HL-60 (cell line): ENCODE data around the gene TGFBI.

Source experiments
- DNase-seq, 2 experiments: peaks; one replicate each; pipeline ENCODE4 v3.0.0-alpha.2; 2010 to 2020; ENCODE audit warnings: low read depth in 1 of 2, low spot score in 1 of 2
- H3K27ac ChIP-seq: fragments of 250-450 bp; sonication (Bioruptor Pico); replicated peaks from 2 replicates; pipeline ENCODE4 v1.5.1; 2020; ENCODE audit warnings: mild to moderate bottlenecking, moderate library complexity
- H3K27me3 ChIP-seq: fragments of 250-450 bp; sonication (Bioruptor Pico); 2 replicates; pipeline ENCODE4 v1.5.1; 2021; ENCODE audit warnings: mild to moderate bottlenecking, moderate library complexity; ENCODE audit not compliant: insufficient read depth, poor library complexity, severe bottlenecking
- H3K4me3 ChIP-seq: replicated peaks from 2 replicates; pipeline ENCODE4 v1.5.1; 2011; ENCODE audit warnings: mild to moderate bottlenecking, control low read depth, low read length; ENCODE audit not compliant: insufficient read depth
- GABPA ChIP-seq: IDR thresholded peaks from 2 replicates; pipeline ENCODE4 v1.6.1; 2012; ENCODE audit warnings: low read depth
- POLR2AphosphoS5 ChIP-seq: IDR thresholded peaks from 2 replicates; pipeline ENCODE4 v1.6.1; 2012; ENCODE audit warnings: low read depth
- REST ChIP-seq: IDR thresholded peaks from 2 replicates; pipeline ENCODE4 v1.6.1; 2012; ENCODE audit warnings: low read depth; ENCODE audit not compliant: insufficient replicate concordance
- SPI1 ChIP-seq: IDR thresholded peaks from 2 replicates; pipeline ENCODE4 v1.6.1; 2012; ENCODE audit warnings: low read depth, mild to moderate bottlenecking, borderline replicate concordance
- TF ChIP-seq, protein P1 (sequence below): IDR thresholded peaks from one replicate; pipeline ENCODE4 v1.5.1; 2011; ENCODE audit warnings: low read length, control low read depth, inconsistent platforms; ENCODE audit not compliant: insufficient read depth

TGFBI gene

DNA sequence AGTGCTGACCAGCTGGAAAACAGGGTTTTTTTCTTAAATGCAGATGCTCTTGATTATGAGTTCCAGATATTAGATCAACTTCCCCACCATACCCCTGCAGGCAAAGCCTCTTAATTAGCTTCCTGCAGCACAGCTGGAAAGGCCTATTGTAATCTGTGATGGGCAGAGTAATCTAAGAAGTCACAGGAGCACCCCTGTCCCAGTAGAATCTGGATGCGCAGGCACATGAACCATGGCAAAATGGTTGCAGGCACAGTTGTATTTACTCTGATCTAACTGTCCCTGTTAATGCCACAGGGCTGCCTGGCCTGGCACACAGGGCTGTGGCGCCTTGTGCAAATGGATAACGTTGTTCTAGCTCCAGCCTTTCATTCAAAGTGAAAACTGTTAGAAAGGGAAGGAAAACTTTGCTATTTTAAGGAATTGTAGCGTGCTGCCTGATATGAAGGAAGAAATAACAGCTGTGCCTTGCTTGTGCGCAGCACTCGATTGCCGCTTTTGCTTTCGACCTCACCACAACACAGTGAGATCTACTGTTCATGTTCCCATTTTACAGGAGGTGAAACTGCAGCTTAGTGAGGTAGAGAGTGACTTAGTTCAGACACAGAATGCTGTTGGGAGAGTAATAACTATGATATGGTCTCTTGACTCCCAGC, 2.3 kb downstream of the TGFBI start:
- H3K4me3 ChIP-seq, result no peak overlapping the region
- H3K27me3 ChIP-seq, result no peaks in the 10 kb centered on the region
- no peak overlapping the region for H3K27ac ChIP-seq
- no peak for TF ChIP-seq GABPA
- DNase-seq, result no peak

- H3K4me3 ChIP-seq, result no peak overlapping the region
- no peak overlapping the region for H3K27ac ChIP-seq
- DNase-seq, result no peak
- TF ChIP-seq REST, result no peak
- TF ChIP-seq POLR2AphosphoS5, result no peak
- TF ChIP-seq GABPA, result no peak
- TF ChIP-seq, protein P1, sequence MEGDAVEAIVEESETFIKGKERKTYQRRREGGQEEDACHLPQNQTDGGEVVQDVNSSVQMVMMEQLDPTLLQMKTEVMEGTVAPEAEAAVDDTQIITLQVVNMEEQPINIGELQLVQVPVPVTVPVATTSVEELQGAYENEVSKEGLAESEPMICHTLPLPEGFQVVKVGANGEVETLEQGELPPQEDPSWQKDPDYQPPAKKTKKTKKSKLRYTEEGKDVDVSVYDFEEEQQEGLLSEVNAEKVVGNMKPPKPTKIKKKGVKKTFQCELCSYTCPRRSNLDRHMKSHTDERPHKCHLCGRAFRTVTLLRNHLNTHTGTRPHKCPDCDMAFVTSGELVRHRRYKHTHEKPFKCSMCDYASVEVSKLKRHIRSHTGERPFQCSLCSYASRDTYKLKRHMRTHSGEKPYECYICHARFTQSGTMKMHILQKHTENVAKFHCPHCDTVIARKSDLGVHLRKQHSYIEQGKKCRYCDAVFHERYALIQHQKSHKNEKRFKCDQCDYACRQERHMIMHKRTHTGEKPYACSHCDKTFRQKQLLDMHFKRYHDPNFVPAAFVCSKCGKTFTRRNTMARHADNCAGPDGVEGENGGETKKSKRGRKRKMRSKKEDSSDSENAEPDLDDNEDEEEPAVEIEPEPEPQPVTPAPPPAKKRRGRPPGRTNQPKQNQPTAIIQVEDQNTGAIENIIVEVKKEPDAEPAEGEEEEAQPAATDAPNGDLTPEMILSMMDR, result no peak
- TF ChIP-seq SPI1, result no peak
- H3K27me3 ChIP-seq, result no peaks in the 10 kb centered on the region
These were observed 2.9 kb downstream of the TGFBI start for GRCh38 chr5:136031711-136032110.

GRCh38 chr5:136032564-136032963, 3.8 kb downstream of the TGFBI start:
- no peak for TF ChIP-seq POLR2AphosphoS5
- no peak for TF ChIP-seq REST
- TF ChIP-seq GABPA, result no peak
- no peak for TF ChIP-seq SPI1
- TF ChIP-seq, protein P1, result no peak
- no peak for DNase-seq
- H3K27ac ChIP-seq, result no peak overlapping the region
- H3K27me3 ChIP-seq, result no peaks in the 10 kb centered on the region
- no peak overlapping the region for H3K4me3 ChIP-seq

- no peak for DNase-seq
- Histone ChIP-seq H3K4me3 (no peak overlapping the region), H3K27ac (no peak overlapping the region), H3K27me3 (no peaks in the 10 kb centered on the region)
- TF ChIP-seq SPI1, result no peak
- TF ChIP-seq POLR2AphosphoS5, result no peak
- TF ChIP-seq GABPA, result no peak
- TF ChIP-seq, protein P1, result no peak
- no peak for TF ChIP-seq REST
These were observed 4.4 kb downstream of the TGFBI start for GRCh38 chr5:136033234-136033633.
